ENCODE data around the gene FAM53B.

DNA sequence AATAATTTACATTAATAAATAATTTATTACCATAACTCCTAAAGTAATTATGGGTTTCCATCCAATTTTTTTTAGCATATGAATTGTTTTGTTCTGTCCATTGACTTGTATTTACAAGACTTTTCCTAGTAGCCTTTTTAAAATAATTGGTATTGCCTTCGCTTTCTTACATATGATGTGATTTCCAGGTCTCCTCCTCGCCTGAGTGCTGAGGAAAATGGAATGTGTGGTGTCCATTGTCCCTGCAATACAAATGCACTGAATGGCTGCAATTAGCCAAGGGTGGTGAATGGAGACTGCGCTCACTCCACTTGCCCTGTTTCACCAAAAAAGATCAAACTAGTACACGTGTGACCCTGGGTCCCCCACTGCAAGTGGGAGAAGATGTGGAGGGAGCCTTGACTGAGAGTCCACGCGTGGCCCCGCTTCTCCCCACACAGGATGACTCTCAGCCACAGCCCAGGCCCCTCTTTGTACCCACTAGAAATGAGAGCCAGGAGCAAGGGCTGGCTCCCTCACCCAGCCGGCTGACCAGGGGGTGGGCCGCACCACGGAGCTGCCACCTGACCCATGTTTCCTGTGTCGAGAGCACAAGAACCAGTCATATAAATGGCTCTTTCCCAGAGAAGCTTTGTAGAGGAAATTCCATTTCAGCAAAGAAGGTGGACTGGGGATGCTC is 52.6 kb downstream of the FAM53B start:
- no peak for TF ChIP-seq POLR2A (IDR thresholded peaks at IDR 0.05)
- TF ChIP-seq, protein P1, sequence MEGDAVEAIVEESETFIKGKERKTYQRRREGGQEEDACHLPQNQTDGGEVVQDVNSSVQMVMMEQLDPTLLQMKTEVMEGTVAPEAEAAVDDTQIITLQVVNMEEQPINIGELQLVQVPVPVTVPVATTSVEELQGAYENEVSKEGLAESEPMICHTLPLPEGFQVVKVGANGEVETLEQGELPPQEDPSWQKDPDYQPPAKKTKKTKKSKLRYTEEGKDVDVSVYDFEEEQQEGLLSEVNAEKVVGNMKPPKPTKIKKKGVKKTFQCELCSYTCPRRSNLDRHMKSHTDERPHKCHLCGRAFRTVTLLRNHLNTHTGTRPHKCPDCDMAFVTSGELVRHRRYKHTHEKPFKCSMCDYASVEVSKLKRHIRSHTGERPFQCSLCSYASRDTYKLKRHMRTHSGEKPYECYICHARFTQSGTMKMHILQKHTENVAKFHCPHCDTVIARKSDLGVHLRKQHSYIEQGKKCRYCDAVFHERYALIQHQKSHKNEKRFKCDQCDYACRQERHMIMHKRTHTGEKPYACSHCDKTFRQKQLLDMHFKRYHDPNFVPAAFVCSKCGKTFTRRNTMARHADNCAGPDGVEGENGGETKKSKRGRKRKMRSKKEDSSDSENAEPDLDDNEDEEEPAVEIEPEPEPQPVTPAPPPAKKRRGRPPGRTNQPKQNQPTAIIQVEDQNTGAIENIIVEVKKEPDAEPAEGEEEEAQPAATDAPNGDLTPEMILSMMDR (IDR thresholded peaks at IDR 0.05) = no peak

Data from tibial nerve (tissue), 3 donors.